Smooth muscle cell of the brain vasculature (primary cell): Measurements from ENCODE around the gene PKNOX2.

Experiments
- DNase-seq: peaks from one replicate; pipeline ENCODE4 v3.0.0-alpha.2; 2012; ENCODE audit warnings: low read depth, low spot score

Gene PKNOX2

DNA sequence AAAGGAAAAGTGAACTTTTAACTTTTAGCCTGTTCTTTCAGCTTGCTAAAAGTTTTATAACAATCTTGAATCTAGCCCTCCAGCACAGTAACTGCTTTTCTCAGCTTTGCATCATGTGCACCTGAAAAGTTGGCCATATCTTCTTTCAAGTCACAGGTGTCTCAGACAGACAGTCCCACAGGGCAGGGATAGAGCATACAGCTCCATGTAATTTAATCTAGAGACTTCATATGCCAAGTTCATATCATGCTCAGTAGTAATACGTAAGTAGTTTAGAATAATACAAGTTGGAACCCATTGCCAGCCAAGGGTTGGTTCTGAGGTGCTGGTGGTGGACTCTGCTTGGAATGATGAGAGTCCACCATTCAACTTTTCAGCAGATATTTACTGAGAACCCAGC, 68.6 kb downstream of the PKNOX2 start:
- no peak for DNase-seq

DNA sequence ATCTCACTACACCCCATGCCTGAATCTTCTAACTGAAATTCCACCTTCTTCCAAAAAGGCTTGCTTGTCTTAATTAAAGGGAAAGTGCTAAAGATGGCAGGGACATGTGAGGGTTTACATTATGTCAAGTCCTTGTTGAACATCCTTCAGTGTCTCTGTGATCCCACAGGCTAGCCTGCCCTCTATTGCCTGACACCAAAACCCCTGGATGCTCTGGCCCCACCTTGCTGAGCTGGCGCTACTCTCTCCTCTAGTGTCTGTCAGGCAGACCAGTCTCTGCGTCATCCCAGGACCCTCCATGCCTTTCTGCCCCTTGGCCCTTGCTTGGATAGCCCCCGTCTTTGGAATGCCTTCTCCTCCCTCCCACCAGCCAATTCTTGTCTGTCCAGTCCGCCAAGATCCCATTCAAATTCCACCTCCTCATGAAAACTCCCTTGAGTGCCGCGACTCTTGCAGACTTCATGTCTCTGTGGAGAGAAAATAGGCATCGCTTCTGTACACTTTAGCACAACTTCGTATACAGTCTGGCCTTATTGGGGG, 69.3 kb downstream of the PKNOX2 start:
- no peak for DNase-seq

DNA sequence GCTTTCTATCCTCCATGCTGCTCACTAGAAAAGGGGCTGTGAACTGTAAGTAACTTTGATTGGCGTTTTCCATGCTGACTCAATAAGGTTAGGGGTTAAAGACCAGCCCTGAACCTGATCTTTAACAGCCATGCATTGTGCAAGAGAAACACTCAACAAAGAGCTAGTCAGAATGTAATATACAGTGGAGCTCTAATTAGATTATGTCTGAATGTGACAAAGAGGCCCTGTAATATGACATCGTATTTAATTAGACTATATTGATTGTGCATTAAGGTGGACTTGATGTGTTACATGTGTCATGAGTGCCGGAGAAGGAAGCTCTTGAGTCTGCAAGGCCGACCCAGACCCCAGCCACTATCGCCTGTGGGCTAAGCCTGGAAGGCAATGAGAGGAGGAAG, 70.5 kb downstream of the PKNOX2 start:
- DNase-seq = no peak

DNA sequence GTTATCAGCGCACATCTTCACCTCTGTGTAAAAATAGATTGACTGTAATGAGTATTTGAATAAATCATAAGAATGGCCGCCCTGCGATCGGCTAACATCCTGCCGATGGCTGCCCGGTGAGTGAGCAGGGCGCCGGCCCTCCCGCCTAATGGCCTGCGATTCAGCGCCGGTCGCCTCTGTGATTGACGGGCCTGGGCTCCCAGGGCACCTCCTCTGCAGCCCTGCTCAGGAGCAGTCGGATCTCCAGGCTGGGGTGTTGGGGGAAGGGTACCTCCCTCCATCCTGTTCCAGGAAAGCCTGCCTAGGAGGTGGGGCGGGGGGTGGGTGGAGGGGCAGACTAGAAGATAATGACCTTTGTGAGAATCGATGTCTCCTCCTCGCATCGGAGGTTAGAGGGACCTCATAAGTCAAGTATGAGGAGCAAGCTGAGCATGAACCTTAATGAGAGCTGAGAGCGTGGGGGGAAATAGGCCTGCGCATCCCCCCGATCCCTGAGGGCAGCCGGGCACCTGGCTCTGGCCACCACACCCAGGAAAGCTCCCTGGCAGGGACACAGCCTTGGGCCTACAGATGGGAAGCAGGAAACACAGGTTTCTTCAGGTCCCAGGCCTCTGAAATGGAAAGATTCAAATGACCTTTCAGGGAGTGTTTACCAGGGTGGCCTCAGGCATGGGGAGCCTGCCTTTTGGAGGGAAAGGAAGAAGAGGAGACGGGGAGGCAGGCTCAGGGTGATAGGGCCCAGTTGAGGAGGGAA, 71.7 kb downstream of the PKNOX2 start:
- DNase-seq = no peak

DNA sequence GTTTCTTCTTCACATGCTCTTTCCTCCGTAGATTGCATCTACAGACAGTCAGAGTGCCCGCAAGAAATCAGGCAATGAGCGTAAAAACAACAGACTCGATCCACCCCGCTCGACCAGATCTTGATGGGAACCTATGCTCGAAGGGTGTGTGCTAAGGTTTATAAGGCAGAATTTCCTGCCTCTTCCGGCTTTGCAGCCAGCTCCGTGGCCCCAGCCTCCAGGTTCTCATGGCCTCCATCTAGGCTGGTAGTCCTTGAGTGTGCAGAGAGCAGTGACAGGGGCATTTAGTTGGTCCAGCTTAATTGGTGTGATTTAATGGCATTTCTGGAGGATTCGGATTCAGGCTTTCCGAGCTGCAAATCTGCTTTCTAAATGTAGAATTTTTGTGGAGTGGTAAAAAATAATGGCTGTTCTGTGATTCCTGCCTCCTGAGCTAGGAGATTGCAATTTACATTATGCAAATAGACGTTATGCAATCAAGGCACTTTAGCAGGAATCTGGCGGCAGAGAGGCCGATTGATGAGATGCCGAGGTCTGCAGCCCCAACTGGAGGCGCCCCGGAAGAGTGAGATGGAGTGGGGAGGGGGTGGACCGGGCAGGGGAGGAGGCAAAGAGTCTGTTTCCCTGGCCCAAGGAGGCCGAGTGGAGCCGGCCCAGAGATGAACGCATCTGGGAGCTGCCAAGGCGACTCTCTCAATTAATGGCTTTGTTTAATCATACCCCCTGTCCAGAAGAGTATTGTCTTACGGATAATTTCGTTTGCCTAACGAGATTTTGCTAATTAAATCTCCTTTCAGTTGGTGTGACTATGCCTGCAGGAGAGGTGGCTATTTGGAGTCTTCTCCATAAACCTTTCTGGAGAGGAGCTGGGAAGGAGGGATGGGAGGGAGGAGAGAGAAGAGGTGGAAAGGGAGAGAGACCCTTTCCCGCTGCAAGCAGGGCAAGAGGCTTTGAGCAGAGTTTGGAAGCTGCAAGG, 75.3 kb downstream of the PKNOX2 start:
- DNase-seq = no peak

DNA sequence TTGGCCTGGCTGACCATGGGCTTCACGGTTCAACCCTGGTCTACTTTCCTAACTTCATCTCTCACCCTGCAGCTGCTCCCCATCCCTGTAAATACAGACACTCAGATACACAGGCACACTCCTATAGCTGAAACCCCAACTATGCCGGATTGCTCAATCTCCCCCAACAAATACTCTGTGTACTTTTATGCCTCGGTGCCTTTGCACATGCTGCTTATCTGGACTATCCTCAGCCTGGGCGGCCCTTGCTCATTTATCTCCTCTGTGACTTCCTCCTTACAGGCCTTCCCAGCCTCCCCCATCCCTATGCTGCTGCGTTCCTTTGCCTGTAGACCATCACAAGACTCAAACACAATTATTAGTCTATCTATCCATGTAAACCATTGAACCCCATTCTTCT, 76.6 kb downstream of the PKNOX2 start:
- no peak for DNase-seq

DNA sequence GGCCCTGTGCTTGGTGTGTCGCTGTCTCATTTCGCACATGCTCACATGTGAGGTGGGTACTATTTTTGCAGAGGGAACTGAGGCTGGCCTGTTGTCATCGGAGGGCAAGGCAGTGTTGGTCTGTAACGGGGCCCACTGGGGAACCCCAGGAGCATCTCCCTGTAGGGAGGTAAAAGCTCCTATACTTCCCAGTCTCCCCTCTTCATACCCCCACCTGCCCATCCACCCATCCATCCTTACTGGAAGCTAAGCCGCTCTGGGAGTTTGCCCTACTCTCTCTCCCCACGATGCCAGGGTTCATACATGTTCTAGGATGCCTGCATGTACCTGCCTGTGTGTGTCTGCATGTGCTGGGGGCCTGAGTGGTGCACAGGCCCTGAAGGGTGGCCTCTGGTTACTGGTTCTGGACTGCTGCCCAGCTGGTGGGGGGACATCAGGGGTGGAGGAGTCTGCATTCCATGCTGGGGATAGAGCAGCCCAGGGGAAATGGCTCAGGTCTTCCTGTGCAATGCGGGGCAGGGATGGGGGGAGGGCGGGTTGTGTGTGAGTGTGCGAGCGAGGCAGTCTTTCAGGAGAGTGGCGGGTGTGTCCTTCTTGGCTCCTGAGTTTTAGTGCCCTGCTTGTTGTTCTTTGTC, 77.7 kb downstream of the PKNOX2 start:
- DNase-seq = no peak

DNA sequence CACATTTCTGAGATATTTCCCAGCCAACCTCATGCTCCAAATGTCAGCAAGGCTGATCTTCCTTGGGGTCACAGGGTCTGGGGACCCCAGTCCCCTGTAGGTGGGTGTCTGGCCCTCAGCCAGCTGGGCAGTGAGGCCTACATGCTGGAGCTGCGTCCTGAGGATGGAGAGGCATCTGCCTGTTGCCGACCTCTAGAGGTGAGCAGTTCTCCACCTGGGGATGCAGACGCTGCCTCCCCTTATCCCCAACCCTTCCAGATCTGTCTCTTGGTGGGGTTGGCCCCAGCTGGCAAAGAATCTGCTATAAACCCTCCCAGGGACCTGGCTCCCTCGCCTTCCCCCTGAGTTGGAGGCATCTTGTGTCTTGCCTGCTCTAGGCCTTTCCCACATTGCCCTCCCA, 79.6 kb downstream of the PKNOX2 start:
- no peak for DNase-seq

DNA sequence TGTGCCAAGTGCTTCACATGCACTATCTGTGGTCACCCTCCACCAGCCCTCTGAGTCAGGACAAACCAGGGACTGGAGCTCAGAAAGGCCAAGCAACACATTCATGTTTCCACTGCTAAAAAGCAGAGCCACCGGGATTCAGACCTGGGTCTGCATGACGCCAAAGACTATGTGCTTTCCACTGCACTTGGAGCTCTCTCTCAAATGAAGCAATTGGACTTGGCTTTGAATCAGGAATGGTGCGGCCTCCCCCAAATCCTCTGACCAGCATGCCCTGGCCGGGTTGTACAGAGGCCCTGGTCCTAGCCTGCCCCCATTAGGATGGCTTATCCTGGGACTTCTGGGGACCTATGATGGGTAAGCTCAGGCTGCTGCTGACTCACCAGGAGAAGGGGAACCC, 80.7 kb downstream of the PKNOX2 start:
- no peak for DNase-seq

DNA sequence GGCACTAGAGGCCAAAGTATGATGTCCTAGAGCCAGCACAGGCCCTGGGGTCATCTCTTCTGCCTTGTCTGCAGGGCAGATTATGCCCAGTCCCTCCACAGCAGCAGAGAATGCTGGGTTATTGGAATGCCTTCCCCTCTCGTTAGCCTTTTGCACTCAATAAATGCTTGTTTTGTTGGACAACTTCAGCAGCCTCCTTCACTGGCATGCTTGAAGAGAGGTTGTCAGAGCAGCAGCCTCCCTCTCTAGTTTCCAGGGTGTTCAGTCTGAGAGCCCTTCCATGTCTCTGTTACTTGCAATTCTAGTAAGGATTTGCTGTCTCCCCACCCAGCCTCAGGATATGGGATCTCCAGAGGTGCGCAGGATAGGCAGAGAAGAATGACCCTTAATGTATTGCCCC, 82.9 kb downstream of the PKNOX2 start:
- DNase-seq = no peak

DNA sequence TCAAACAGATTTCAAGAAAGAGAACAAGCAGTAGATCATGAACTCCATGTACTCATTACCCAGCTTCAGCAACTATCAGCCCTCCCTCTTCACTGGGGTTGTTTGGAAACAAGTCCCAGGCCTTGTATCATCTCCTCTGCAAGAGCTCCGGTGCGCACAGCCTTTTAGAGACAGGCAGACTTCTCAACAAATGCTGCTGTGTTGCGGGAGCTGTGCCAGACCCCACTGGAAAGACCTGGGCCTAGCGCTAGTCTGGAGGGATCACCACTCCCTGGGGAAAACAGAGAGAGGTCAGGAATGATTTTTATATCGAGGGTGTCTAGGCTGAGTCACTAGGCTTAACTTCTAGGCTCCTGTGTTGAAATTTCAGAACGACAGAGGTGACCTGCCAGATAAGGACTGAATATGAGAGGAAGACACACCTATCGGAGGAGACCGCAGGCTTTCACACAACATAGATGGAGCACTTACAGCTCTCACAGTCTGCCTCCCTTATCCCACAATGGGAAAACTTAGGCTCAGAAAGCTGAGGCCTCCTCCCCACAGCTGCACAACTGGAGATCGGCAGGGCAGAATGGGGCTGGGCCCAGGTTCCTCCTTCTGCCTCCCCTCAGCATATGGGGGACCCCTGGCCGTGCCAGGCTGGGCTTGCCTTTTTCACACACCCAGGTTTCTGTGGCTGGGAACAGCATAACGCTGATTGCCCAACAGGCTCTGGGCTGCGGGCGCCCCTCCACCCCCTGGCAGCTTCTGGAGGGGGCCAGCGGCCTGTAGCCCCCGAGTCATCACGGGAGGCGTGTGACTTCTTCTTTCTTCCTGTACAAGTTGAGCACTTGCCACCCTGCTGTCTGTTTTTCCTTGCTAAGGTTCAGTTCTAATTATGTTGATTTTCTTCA, 86.0 kb downstream of the PKNOX2 start:
- DNase-seq = no peak

DNA sequence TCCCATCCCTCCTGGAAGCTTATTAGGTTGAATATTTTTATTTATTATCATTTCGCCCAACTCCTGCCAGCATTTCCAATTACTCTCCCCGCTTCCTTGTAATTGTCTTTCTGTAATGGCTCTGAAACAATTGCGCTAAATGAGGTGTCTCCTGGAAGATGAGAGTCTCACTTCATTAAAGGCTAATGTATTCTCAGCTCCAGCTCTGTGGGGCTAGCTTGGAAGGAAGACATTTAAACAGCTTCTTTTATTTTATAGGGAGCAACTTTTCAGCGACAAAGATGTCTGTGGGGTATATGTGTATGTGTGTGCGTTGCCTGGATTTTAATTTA, 86.6 kb downstream of the PKNOX2 start:
- no peak for DNase-seq

DNA sequence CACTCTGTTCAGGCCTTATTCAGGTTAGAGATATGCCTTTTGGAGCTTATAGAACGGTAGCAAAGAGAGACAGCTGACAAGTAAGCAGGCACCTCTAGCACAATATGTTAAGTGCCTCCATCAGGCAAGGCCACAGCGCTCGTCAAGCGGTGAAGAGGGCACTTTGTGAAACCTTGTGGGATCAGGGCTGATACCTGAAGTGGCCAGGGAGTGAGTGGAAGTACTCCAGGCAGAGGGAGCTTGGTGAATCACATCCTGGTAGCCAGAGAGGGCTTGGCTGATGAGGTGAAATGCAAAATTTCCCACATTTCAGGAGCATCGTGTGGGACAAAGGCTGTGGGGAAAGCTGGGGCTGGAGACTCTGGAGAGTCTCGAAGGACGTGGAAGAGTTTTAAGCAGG, 87.4 kb downstream of the PKNOX2 start:
- DNase-seq = no peak

DNA sequence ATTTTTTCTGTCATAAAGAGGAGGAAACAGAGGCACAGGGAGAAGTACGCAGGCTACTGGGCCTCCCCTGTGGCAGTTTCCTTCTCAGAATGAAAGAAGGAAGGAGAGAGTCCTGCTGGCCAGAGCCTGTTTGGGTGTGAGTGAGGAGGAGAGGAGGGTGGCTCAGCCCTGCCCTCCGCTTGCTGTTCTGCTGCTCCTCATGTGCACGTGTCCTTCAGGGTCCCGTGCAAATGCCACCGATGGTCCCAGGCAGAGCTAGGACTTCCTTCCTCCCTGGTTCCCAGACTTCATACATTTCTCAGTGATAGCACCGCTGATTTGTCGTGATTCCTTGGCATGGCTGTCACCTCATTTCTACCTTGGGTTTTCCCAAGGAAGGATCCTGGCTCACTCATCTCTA, 88.7 kb downstream of the PKNOX2 start:
- no peak for DNase-seq

DNA sequence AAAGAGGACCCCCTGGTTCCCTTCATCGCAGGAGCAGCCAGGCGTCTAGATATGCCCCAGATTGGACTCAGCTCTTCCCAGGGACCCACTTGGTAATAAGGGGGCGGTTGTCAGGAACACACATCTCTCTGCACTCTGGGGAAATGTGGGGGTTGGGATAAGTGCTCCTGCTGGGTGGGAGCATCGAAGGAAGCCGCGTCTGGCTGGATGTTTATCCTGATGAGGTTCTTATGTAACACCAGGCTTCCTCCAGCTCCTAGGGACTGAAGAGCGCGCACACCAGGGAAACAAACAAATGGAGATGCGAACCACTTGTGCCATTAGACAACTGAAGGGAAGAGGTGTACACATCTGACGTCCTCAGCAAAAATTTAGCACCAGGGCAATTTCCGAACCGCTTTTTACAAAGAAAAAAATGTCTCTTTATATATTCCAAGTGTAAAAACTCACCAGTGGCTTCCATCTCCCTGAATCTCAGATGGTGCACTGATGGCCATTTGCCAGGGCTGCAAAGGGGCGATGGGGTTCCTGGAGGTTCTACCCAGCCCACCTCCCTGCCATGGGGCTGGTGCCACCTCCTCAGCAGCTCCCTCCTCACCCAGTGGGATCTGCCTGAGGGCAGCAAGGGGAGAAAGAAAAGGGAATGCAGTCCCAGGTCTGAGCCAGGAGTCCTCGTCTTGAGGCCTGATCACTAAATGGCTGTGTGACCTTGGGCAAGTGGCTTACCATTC, 89.4 kb downstream of the PKNOX2 start:
- no peak for DNase-seq

DNA sequence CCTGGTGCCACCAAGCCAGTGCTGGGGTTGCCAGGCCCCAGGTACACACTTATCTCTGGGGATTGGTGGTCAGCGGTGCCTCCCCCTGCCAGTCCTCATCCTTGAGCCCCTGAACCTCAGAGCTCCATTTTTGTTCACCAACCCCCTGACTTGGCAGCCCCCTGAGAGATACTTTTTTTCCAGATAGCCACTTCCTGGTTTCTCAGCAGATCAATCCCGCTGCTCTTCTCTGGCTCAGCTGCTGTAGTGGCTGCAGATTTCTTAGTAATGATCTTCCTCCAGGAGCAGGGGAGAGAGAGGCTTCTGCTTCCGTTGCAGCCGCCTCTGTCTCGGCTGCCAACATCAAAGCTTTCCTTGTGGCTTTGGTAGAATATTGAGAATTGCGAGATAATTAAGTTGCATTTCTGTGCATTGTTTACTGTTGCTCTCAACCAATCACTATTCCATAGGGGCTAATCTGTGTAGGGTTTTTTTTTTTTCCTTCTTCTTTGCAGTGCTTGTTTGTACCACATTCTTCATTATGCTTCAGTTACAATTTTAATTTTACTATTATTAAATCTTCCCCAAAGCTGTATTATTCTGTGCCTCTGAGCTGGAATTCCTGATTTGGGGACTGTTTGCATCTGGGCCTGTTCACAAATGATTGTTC, 92.1 kb downstream of the PKNOX2 start:
- DNase-seq = no peak

DNA sequence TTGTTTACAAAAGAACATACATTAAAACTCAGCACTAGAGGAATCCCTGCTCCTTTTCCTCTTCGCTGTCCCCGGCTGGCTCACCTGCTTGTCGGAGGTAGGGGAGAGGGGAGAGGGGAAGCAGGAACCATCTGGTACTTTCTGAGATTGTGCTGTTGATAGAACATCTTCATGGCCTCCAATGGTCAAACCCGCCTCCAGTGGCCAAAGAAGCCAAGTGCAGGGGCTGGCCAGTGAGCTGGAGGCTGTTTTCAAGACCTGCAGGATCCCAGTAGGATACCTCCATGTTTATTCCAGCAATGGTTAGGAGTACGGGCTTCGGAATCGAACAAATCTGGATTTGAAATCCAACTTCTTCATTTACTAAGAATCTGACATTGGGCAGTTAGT, 92.6 kb downstream of the PKNOX2 start:
- no peak for DNase-seq

DNA sequence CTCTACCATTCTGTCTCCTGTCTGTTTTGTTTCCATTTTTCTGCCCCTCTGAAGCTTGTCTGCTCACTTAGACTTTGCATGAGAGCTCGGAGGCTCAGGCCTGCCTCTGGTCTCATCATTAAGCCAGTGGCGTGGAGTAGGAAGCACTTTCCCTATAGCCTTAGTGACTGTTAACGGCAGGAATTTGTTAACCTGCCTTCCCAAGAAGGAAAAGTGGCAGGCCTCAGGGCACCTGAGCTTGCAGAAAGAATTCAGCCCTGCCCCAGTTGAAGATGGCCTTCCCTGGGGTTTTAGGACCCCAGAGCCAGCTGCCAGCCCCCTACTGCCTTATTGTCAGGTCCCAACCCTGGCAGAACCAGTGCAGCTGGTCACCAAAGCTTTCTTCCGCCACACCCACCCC, 93.2 kb downstream of the PKNOX2 start:
- no peak for DNase-seq

DNA sequence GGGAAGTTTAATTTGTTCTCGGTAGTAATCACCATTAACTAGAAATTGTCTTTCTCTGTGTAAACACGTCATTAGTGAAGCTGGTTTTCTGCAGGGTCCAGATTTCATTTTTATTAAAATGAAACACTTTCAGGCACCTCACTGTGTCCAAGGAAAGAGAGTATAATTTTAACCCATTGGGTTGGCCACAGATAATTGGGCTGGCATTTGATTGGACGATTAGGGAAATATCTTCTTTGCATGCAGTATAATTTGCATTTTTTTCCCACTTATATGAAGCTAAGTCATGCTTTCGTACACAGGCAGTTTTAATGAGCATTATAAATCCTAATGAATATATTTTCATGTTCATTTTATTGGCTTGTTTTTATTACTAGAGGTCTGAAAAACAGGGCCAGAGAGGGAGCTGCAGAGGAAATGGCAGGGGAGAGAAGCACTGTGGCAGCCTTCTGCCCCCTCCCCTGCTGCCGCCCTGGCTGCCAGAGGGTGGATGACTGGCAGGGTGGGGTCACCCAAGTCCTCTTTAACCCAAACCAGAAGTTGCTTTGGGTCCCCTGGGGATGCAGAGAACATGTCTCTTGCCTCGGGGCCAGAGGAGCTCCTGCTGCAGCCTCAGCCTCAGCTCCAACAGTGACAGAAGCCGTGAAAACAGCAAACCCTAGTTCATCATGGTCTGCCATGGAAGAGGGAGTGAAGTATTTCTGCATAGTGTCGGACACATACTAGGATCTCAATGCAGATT, 93.9 kb downstream of the PKNOX2 start:
- DNase-seq = no peak
